ENCODE results near the gene MEGF11. TPM values are rescaled to one million over a fixed set of nuclear protein-coding genes. Genes with fewer than 3 reads are reported as not detected.

MEGF11 gene
- polyA plus RNA-seq, 1 of the 3 experiments (the other 2 are of a cell fraction), result not detected

DNA sequence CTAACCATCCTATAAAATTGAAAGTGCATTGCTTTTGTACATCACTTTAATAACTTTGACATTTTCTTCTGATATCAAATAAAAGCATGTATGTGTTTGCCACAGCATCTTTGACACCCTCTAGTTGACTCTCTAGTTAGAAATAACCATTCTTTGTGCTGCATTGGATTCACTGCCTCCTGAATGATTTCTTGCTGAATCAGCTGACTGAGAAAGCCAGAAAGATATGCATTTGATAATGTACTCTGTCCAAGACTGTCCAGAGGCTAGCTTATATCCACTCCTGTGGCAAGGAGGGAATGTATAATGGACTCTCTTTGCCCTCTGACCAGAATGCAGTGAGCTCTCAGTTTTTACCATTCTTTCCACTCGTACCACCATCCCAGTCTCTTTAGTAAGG lies 378.1 kb downstream of the MEGF11 start:
- H3K9ac ChIP-seq, result no peak overlapping the region
- H3F3A ChIP-seq (replicated peaks; ENCODE audit: insufficient read depth), result peaks cover 10% of the 10 kb centered on the region
- TF ChIP-seq YY1 (IDR thresholded peaks at IDR 0.05; ENCODE audit: low read depth), result no peak
- TF ChIP-seq POLR2AphosphoS5 (IDR thresholded peaks at IDR 0.05; ENCODE audit: low read depth, low read length), result no peak
- TF ChIP-seq SIN3A (IDR thresholded peaks at IDR 0.05; ENCODE audit: borderline replicate concordance, low read depth, low read length), result no peak
- no peak for TF ChIP-seq RCOR1 (IDR thresholded peaks at IDR 0.05; ENCODE audit: low read length)
- TF ChIP-seq, protein P1, sequence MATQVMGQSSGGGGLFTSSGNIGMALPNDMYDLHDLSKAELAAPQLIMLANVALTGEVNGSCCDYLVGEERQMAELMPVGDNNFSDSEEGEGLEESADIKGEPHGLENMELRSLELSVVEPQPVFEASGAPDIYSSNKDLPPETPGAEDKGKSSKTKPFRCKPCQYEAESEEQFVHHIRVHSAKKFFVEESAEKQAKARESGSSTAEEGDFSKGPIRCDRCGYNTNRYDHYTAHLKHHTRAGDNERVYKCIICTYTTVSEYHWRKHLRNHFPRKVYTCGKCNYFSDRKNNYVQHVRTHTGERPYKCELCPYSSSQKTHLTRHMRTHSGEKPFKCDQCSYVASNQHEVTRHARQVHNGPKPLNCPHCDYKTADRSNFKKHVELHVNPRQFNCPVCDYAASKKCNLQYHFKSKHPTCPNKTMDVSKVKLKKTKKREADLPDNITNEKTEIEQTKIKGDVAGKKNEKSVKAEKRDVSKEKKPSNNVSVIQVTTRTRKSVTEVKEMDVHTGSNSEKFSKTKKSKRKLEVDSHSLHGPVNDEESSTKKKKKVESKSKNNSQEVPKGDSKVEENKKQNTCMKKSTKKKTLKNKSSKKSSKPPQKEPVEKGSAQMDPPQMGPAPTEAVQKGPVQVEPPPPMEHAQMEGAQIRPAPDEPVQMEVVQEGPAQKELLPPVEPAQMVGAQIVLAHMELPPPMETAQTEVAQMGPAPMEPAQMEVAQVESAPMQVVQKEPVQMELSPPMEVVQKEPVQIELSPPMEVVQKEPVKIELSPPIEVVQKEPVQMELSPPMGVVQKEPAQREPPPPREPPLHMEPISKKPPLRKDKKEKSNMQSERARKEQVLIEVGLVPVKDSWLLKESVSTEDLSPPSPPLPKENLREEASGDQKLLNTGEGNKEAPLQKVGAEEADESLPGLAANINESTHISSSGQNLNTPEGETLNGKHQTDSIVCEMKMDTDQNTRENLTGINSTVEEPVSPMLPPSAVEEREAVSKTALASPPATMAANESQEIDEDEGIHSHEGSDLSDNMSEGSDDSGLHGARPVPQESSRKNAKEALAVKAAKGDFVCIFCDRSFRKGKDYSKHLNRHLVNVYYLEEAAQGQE (IDR thresholded peaks at IDR 0.05; ENCODE audit: low read depth, low read length), result no peak
- TF ChIP-seq FOXM1 (IDR thresholded peaks at IDR 0.05; ENCODE audit: low read depth), result no peak
- TF ChIP-seq, protein P2, sequence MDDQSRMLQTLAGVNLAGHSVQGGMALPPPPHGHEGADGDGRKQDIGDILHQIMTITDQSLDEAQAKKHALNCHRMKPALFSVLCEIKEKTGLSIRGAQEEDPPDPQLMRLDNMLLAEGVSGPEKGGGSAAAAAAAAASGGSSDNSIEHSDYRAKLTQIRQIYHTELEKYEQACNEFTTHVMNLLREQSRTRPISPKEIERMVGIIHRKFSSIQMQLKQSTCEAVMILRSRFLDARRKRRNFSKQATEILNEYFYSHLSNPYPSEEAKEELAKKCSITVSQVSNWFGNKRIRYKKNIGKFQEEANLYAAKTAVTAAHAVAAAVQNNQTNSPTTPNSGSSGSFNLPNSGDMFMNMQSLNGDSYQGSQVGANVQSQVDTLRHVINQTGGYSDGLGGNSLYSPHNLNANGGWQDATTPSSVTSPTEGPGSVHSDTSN (IDR thresholded peaks at IDR 0.05), result no peak
- TF ChIP-seq FOXJ3 (CRISPR knock-in tag; IDR thresholded peaks at IDR 0.05), result no peak
- no peak for TF ChIP-seq JUND (IDR thresholded peaks at IDR 0.05)
- no peak for TF ChIP-seq MEF2A (IDR thresholded peaks at IDR 0.05; ENCODE audit: borderline replicate concordance, low read depth)
- TF ChIP-seq, protein P3, sequence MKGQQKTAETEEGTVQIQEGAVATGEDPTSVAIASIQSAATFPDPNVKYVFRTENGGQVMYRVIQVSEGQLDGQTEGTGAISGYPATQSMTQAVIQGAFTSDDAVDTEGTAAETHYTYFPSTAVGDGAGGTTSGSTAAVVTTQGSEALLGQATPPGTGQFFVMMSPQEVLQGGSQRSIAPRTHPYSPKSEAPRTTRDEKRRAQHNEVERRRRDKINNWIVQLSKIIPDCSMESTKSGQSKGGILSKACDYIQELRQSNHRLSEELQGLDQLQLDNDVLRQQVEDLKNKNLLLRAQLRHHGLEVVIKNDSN (IDR thresholded peaks at IDR 0.05; ENCODE audit: borderline replicate concordance, low read depth), result no peak
- TF ChIP-seq, protein P4, sequence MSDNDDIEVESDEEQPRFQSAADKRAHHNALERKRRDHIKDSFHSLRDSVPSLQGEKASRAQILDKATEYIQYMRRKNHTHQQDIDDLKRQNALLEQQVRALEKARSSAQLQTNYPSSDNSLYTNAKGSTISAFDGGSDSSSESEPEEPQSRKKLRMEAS (IDR thresholded peaks at IDR 0.05; ENCODE audit: low read depth), result no peak
- CTCF ChIA-PET, result interaction anchor here (0.9 kb wide), 1 partner anchor 13 kb away, joined by 4 read pairs; no protein-coding TSS in a partner anchor
- H3K9me2 ChIP-seq, result no peaks in the 10 kb centered on the region
- H3K4me2 ChIP-seq, result no peak overlapping the region
- no peak overlapping the region for H2AFZ ChIP-seq (ENCODE audit: low read depth)
- 96% methylated on average over 1 of the region's 1 CpG for WGBS (ENCODE audit: low lambda C conversion rate)
- H3K9me3 ChIP-seq, result no peaks in the 10 kb centered on the region
- H3K4me3 ChIP-seq (ENCODE audit: low read depth in 2 of 2, low read length in 1 of 2), result no peak overlapping the region
- no peaks in the 10 kb centered on the region for H3K27me3 ChIP-seq (ENCODE audit: insufficient read depth)
- H4K20me1 ChIP-seq (ENCODE audit: insufficient read depth), result peaks cover 60% of the 10 kb centered on the region
- H3K36me3 ChIP-seq (replicated peaks in 1 of 2; ENCODE audit: control insufficient read depth in 1 of 2, insufficient read depth in 2 of 2, low read length in 1 of 2), result peaks cover 38 to 51% of the 10 kb centered on the region in 2 experiments
- no peak for DNase-seq
- H3K79me2 ChIP-seq (ENCODE audit: insufficient read depth), result peaks cover 86% of the 10 kb centered on the region
- POLR2A ChIA-PET, result no interaction called here
- no peak overlapping the region for H3K27ac ChIP-seq (ENCODE audit: low read depth in 2 of 2, low read length in 1 of 2)
- H3K4me1 ChIP-seq (ENCODE audit: control insufficient read depth in 1 of 2, insufficient read depth in 2 of 2, low read depth in 1 of 2, low read length in 1 of 2), result peaks cover 0 to 5% of the 10 kb centered on the region in 2 experiments; a peak in 1 of 4 replicates

DNA sequence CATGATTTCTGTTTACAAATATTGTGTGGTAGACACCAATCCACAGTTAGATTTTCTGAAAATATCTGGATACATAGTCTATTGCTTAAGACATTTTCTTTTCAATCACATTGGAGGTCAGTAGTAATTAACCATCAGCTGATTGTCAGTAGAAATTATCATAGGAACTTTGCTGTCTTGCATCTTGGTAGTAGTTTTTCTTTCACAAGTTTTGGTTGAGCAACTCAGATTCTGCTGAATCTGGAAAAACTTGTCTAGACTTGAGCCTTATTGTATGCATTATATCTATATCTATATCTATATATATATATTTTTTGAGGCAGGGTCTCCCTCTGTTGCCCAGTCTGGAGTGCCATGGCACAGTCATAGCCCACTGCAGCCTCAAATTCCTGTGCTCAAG lies 380.3 kb downstream of the MEGF11 start:
- peaks cover 60% of the 10 kb centered on the region for H4K20me1 ChIP-seq (ENCODE audit: insufficient read depth)
- CTCF ChIA-PET, result interaction anchor here (1.1 to 1.8 kb wide), 2 partner anchors 10 to 11 kb away, joined by 3 to 6 read pairs; no protein-coding TSS in a partner anchor
- TF ChIP-seq YY1 (IDR thresholded peaks at IDR 0.05; ENCODE audit: low read depth), result no peak
- no peak for TF ChIP-seq EP300 (IDR thresholded peaks at IDR 0.05; ENCODE audit: borderline replicate concordance in 1 of 2, low read depth in 1 of 2, low read length in 1 of 2)
- TF ChIP-seq CHD2 (IDR thresholded peaks at IDR 0.05; ENCODE audit: low read length, partially characterized antibody), result no peak
- no peak for TF ChIP-seq POLR2AphosphoS5 (IDR thresholded peaks at IDR 0.05; ENCODE audit: low read depth, low read length)
- TF ChIP-seq GATA2 (CRISPR knock-in tag; IDR thresholded peaks at IDR 0.05), result no peak
- TF ChIP-seq, protein P2 (IDR thresholded peaks at IDR 0.05), result no peak
- TF ChIP-seq ELF1 (IDR thresholded peaks at IDR 0.05), result no peak
- TF ChIP-seq JUND (IDR thresholded peaks at IDR 0.05), result no peak
- no peak for TF ChIP-seq FOXJ3 (CRISPR knock-in tag; IDR thresholded peaks at IDR 0.05)
- TF ChIP-seq, protein P1 (IDR thresholded peaks at IDR 0.05; ENCODE audit: low read depth, low read length), result no peak
- no peak for TF ChIP-seq RXRA (IDR thresholded peaks at IDR 0.05; ENCODE audit: borderline replicate concordance, low read depth)

More for the DNA sequence above, 380.3 kb downstream of the MEGF11 start:
- Histone ChIP-seq H3K9me3 (no peaks in the 10 kb centered on the region), H3K36me3 (replicated peaks in 1 of 2; ENCODE audit: control insufficient read depth in 1 of 2, insufficient read depth in 2 of 2, low read length in 1 of 2) (peaks cover 24 to 33% of the 10 kb centered on the region in 2 experiments), H3K9me2 (no peaks in the 10 kb centered on the region), H3K27ac (ENCODE audit: low read depth in 2 of 2, low read length in 1 of 2) (no peak overlapping the region), H2AFZ (ENCODE audit: low read depth) (no peak overlapping the region), H3F3A (replicated peaks; ENCODE audit: insufficient read depth) (peaks cover 13% of the 10 kb centered on the region), H3K27me3 (ENCODE audit: insufficient read depth) (no peaks in the 10 kb centered on the region), H3K79me2 (ENCODE audit: insufficient read depth) (peaks cover 89% of the 10 kb centered on the region), H3K4me1 (ENCODE audit: control insufficient read depth in 1 of 2, insufficient read depth in 2 of 2, low read depth in 1 of 2, low read length in 1 of 2) (peaks cover 0 to 5% of the 10 kb centered on the region in 2 experiments; a peak in 2 of 4 replicates), H3K9ac (no peak overlapping the region), H3K4me3 (ENCODE audit: low read depth in 2 of 2, low read length in 1 of 2) (no peak overlapping the region), H3K4me2 (no peak overlapping the region)
- DNase-seq, result no peak
- POLR2A ChIA-PET, result no interaction called here
